Cardiac fibroblast (primary cell): ENCODE results near the gene C6orf89.

Source experiments
- DNase-seq, 2 donors: peaks; one replicate each; pipeline versions ENCODE4 v3.0.0 to v3.0.0-alpha.2; 2010; ENCODE audit warnings: low read depth in 2 of 2
- H3K4me3 ChIP-seq, 2 donors: replicated peaks in 1 of 2; 1 replicate in 1 of 2; 2 replicates in 1 of 2; pipeline ENCODE4 v1.5.1; 2011; ENCODE audit warnings: low read depth in 2 of 2, low read length in 2 of 2, mild to moderate bottlenecking in 2 of 2, moderate library complexity in 1 of 2
- CTCF ChIP-seq: IDR thresholded peaks from one replicate; pipeline ENCODE4 v1.5.1; 2011; ENCODE audit warnings: low read depth, mild to moderate bottlenecking, low read length, inconsistent platforms

C6orf89 gene

GRCh38 chr6:36871686-36872085 is 14.1 kb upstream of the C6orf89 start:
- no peak overlapping the region for H3K4me3 ChIP-seq
- TF ChIP-seq CTCF, result no peak
- DNase-seq, result no peak

- DNase-seq, result no peak
- H3K4me3 ChIP-seq, result no peak overlapping the region
- no peak for TF ChIP-seq CTCF
Observed at GRCh38 chr6:36873115-36873514, 12.6 kb upstream of the C6orf89 start.

- peak; percentile 38 to 43 for DNase-seq
- no peak for TF ChIP-seq CTCF
- peak overlapping the region; percentile 83 to 93 for H3K4me3 ChIP-seq
Observed at GRCh38 chr6:36873612-36874442, 11.9 kb upstream of the C6orf89 start.

- peak; percentile 92 to 96 for DNase-seq
- no peak for TF ChIP-seq CTCF
- peak within 1 kb of the TSS; percentile 83 to 93 for H3K4me3 ChIP-seq
Observed at GRCh38 chr6:36874443-36875249, 11.1 kb upstream of the C6orf89 start, which contains the start of gene PPIL1. Gene PPIL1, minus strand, starts transcription at chr6:36874803. Its CDS starts 31 bp downstream, at chr6:36874772.

GRCh38 chr6:36875250-36875633 is 10.5 kb upstream of the C6orf89 start:
- peak overlapping the region; percentile 83 to 93 for H3K4me3 ChIP-seq
- DNase-seq, result no peak
- no peak for TF ChIP-seq CTCF

- no peak overlapping the region for H3K4me3 ChIP-seq
- TF ChIP-seq CTCF, result no peak
- DNase-seq, result no peak
Observed at GRCh38 chr6:36884610-36885009, 1.1 kb upstream of the C6orf89 start.
